Parathyroid adenoma (tissue), 2 donors: Measurements from ENCODE around the gene LBR.
A peak's percentile ranks its signal among the peaks of the same experiment; 100 is the strongest.

Source experiments
- H2AFZ ChIP-seq: fragments of 300-600 bp; sonication (generic); one replicate; pipeline ENCODE4 v1.7.0; 2017; ENCODE audit warnings: antibody characterized with exemption, mild to moderate bottlenecking
- H3K27ac ChIP-seq: fragments of 300-600 bp; sonication (generic); one replicate; pipeline ENCODE4 v1.7.0; 2017
- H3K27me3 ChIP-seq: fragments of 300-600 bp; sonication (generic); one replicate; pipeline ENCODE4 v1.7.0; 2017; ENCODE audit warnings: low read length; ENCODE audit not compliant: control insufficient read depth, insufficient read depth
- H3K36me3 ChIP-seq: fragments of 300-600 bp; sonication (generic); one replicate; pipeline ENCODE4 v1.7.0; 2017; ENCODE audit warnings: low read length; ENCODE audit not compliant: control insufficient read depth, insufficient read depth
- H3K4me1 ChIP-seq: fragments of 300-600 bp; sonication (generic); one replicate; pipeline ENCODE4 v1.7.0; 2017; ENCODE audit warnings: control low read depth
- H3K4me2 ChIP-seq: fragments of 300-600 bp; sonication (generic); one replicate; pipeline ENCODE4 v1.7.0; 2017; ENCODE audit warnings: low read length
- H3K4me3 ChIP-seq: fragments of 300-600 bp; sonication (generic); one replicate; pipeline ENCODE4 v1.7.0; 2017; ENCODE audit warnings: low read depth, low read length
- H3K79me2 ChIP-seq: fragments of 300-600 bp; sonication (generic); one replicate; pipeline ENCODE4 v1.7.0; 2017; ENCODE audit warnings: control low read depth
- H3K9ac ChIP-seq: fragments of 300-600 bp; sonication (generic); one replicate; pipeline ENCODE4 v1.7.0; 2017; ENCODE audit warnings: mild to moderate bottlenecking
- H3K9me3 ChIP-seq: fragments of 300-600 bp; sonication (generic); one replicate; pipeline ENCODE4 v1.7.0; 2017; ENCODE audit warnings: low read length; ENCODE audit not compliant: control insufficient read depth
- TF ChIP-seq, protein P1 (sequence below): fragments of 300-600 bp; sonication (generic); IDR thresholded peaks from one replicate; pipeline ENCODE4 v1.7.0; 2017; ENCODE audit warnings: antibody characterized with exemption, mild to moderate bottlenecking
- donor health status: primary hyperparathyroidism.

LBR gene

GRCh38 chr1:225467193-225468020 is 39.6 kb upstream of the LBR start:
- H3K9ac ChIP-seq: no peak overlapping the region
- no peak overlapping the region for H3K4me3 ChIP-seq

GRCh38 chr1:225466848-225467192 is 39.0 kb upstream of the LBR start:
- no peak overlapping the region for H3K4me3 ChIP-seq
- H3K4me1 ChIP-seq: no peaks in the 10 kb centered on the region

More at GRCh38 chr1:225467193-225468020, 39.6 kb upstream of the LBR start:
- Histone ChIP-seq H3K79me2 (no peaks in the 10 kb centered on the region), H3K27ac (peak overlapping the region; percentile 2), H3K4me1 (no peaks in the 10 kb centered on the region), H3K27me3 (no peaks in the 10 kb centered on the region), H3K36me3 (no peaks in the 10 kb centered on the region), H2AFZ (no peak overlapping the region), H3K4me2 (no peak overlapping the region), H3K9me3 (no peaks in the 10 kb centered on the region)
- TF ChIP-seq, protein P1, sequence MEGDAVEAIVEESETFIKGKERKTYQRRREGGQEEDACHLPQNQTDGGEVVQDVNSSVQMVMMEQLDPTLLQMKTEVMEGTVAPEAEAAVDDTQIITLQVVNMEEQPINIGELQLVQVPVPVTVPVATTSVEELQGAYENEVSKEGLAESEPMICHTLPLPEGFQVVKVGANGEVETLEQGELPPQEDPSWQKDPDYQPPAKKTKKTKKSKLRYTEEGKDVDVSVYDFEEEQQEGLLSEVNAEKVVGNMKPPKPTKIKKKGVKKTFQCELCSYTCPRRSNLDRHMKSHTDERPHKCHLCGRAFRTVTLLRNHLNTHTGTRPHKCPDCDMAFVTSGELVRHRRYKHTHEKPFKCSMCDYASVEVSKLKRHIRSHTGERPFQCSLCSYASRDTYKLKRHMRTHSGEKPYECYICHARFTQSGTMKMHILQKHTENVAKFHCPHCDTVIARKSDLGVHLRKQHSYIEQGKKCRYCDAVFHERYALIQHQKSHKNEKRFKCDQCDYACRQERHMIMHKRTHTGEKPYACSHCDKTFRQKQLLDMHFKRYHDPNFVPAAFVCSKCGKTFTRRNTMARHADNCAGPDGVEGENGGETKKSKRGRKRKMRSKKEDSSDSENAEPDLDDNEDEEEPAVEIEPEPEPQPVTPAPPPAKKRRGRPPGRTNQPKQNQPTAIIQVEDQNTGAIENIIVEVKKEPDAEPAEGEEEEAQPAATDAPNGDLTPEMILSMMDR: no peak

GRCh38 chr1:225465793-225466517 is 38.1 kb upstream of the LBR start:
- Histone ChIP-seq H3K9ac (no peak overlapping the region), H3K4me1 (no peaks in the 10 kb centered on the region), H3K4me3 (no peak overlapping the region), H3K79me2 (no peaks in the 10 kb centered on the region), H2AFZ (no peak overlapping the region), H3K4me2 (no peak overlapping the region), H3K27me3 (no peaks in the 10 kb centered on the region), H3K36me3 (no peaks in the 10 kb centered on the region), H3K27ac (no peak overlapping the region), H3K9me3 (no peaks in the 10 kb centered on the region)
- TF ChIP-seq, protein P1: no peak

More at GRCh38 chr1:225466848-225467192, 39.0 kb upstream of the LBR start:
- no peak overlapping the region for H3K27ac ChIP-seq
- no peaks in the 10 kb centered on the region for H3K9me3 ChIP-seq
- no peak overlapping the region for H2AFZ ChIP-seq
- TF ChIP-seq, protein P1: no peak
- H3K36me3 ChIP-seq: no peaks in the 10 kb centered on the region
- no peaks in the 10 kb centered on the region for H3K27me3 ChIP-seq
- no peaks in the 10 kb centered on the region for H3K79me2 ChIP-seq
- no peak overlapping the region for H3K4me2 ChIP-seq
- no peak overlapping the region for H3K9ac ChIP-seq

- Histone ChIP-seq H3K27me3 (no peaks in the 10 kb centered on the region), H2AFZ (no peak overlapping the region), H3K4me3 (no peak overlapping the region), H3K27ac (no peak overlapping the region), H3K9ac (no peak overlapping the region), H3K4me1 (peaks cover 2% of the 10 kb centered on the region), H3K36me3 (no peaks in the 10 kb centered on the region), H3K4me2 (no peak overlapping the region), H3K9me3 (no peaks in the 10 kb centered on the region), H3K79me2 (no peaks in the 10 kb centered on the region)
- TF ChIP-seq, protein P1: no peak
These were observed 37.3 kb upstream of the LBR start for GRCh38 chr1:225464851-225465792.
